Suprapubic skin (tissue), 4 donors: ENCODE data around the gene FANCL.

Source experiments
- EP300 ChIP-seq: sonication (generic); formaldehyde crosslinking; IDR thresholded peaks from one replicate; pipeline ENCODE4 v1.6.1; 2017; ENCODE audit warnings: antibody characterized with exemption
- POLR2AphosphoS5 ChIP-seq, 3 donors: sonication (generic); formaldehyde crosslinking; IDR thresholded peaks; one replicate each; pipeline ENCODE4 v1.6.1; 2017; ENCODE audit warnings: antibody characterized with exemption in 3 of 3
- TF ChIP-seq, protein P1 (sequence below), 2 donors: fragments of 200-600 bp in 1 of 2; fragments of 450-650 bp in 1 of 2; sonication (generic) in 1 of 2; IDR thresholded peaks; one replicate each; pipeline ENCODE4 v1.5.1; 2016 to 2019; ENCODE audit warnings: antibody characterized with exemption in 2 of 2, mild to moderate bottlenecking in 1 of 2, moderate library complexity in 1 of 2

DNA sequence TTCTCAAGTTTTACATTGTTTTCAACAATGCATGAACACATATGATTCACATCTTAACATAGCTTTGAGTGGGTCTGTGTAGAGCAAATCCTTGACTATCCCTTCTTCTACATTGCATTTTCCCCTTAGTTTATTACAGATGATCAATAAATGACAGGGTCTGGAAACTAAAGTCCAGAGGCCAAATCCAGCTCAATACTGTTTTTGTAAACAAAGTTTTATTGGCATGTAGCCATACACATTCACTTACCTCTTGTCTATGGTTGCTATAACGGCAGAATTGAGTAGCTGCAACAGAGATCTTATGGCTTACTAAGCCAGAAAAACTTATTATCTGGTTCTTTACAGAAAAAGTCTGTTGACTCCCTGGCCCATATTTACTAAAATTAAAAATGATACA is 12.8 kb downstream of the FANCL start:
- TF ChIP-seq, protein P1, sequence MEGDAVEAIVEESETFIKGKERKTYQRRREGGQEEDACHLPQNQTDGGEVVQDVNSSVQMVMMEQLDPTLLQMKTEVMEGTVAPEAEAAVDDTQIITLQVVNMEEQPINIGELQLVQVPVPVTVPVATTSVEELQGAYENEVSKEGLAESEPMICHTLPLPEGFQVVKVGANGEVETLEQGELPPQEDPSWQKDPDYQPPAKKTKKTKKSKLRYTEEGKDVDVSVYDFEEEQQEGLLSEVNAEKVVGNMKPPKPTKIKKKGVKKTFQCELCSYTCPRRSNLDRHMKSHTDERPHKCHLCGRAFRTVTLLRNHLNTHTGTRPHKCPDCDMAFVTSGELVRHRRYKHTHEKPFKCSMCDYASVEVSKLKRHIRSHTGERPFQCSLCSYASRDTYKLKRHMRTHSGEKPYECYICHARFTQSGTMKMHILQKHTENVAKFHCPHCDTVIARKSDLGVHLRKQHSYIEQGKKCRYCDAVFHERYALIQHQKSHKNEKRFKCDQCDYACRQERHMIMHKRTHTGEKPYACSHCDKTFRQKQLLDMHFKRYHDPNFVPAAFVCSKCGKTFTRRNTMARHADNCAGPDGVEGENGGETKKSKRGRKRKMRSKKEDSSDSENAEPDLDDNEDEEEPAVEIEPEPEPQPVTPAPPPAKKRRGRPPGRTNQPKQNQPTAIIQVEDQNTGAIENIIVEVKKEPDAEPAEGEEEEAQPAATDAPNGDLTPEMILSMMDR (IDR thresholded peaks at IDR 0.05), result no peak
- no peak for TF ChIP-seq EP300
- TF ChIP-seq POLR2AphosphoS5 (IDR thresholded peaks at IDR 0.05), result no peak
